Measurements from ENCODE around the gene UCP1.
"Not testable (repeated sequence)": the region's sequence is repeated elsewhere in the genome, so short reads cannot be mapped to it uniquely, and the experiment has no call there.

Gene UCP1

GRCh38 chr4:140533951-140534480 is 34.7 kb downstream of the UCP1 start:
- DNase-seq (ENCODE audit: low spot score), result no peak

DNA sequence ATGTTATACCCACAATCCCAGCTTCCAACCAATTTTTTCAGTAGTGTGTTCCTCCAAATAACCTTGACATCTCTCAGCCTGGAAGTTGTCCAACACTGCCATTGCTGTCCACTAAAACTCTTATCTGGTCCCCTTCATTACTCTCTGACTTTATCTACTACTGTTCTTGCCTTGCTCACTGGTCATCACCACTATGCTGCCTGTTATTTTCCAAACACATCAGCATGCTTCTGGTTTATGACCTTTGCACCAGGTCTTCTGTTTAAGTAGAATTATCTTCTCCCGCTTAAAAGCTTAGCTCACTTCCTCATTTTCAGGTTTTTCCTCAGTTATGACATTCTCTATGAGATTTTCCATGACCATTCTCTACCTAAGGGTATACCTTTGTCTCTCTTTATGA is 39.3 kb downstream of the UCP1 start:
- DNase-seq (ENCODE audit: low spot score), result no peak

DNA sequence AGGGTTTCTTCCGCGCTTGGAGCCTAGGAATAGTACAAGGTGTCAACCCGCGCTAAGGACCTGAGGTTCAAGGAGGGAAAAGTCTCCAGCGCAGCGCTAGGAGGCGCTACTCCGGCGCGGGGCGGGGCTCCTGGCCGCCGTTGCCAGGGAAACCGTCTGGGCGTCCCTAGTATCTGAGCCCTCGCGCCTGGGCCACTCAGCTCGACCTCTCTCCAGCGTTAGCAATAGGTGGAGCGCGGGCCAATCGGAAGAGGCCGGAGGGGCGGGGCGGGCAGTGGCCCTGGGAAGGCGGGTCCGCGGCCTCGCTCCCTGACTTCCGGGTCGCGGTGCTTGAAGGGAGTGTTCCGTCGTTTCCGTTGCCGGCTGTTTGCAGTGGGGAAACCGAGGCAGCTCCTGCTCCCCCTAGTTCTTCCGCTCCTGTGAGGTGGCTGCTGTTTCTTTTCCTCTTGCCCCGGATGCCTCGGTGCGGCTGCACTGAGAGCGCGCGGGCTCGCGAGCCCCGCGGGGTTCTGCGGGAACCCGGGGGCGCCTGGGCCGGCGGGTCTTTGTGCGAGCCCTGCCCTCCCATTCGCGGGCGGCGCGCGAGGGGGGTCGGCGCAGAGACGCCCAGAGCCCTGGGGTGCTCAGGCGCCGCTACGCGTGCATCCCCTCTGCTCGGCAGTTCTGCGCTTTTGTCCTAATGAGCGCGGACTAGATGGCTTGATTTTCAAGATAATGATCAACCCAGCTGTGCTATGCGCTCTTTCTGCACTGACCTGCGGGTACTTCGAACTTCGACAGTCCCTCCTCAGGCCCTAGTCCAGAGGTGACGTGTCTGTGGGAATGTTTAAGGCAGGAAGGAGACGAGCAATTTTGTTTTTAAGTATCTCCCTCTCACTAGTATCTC is 44.7 kb downstream of the UCP1 start, which contains the start of gene ELMOD2:
Gene ELMOD2, plus strand, starts transcription at position 312 of the 886 bp plus-strand sequence. CDS start 1,261 bp downstream, outside the sequence.
- peak; percentile 99 for DNase-seq (ENCODE audit: low spot score)

DNA sequence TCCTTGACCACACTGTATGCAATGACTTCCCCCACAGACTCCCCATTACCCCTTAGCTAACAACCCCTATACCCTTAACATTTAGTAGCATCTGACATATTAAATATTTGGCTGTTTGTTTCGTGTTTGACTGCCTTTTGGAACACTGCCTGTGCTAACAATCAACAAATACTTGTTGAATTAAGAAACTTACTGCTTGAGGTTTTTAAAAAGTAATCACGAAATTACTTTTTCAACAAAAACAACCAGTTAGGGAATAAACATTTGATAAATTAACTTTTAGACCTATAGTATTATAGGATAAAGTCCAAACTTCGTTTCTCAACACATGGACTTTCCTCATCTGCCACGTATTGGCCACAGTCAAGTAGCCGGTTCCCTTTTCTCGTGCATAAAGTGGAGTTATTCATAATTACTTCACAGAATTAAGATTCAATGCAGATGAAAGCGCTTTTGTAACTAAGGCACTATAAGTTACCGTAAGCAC is 45.3 kb downstream of the UCP1 start:
- DNase-seq (ENCODE audit: low spot score), result no peak

GRCh38 chr4:140515423-140515822 is 53.3 kb downstream of the UCP1 start:
- no peak for DNase-seq (ENCODE audit: low spot score)

GRCh38 chr4:140513765-140514164 is 55.0 kb downstream of the UCP1 start:
- not testable (repeated sequence) for DNase-seq (ENCODE audit: low spot score)
